GM18499 (cell line): ENCODE data around the gene CLEC4E.
"Not testable (repeated sequence)": the region's sequence is repeated elsewhere in the genome, so short reads cannot be mapped to it uniquely, and the experiment has no call there.

ENCODE experiments used
- ATAC-seq: cut with Tn5 transposase; IDR thresholded peaks from one replicate; pipeline ENCODE4 v1.9.1; 2021; ENCODE audit warnings: moderate number of reproducible peaks; ENCODE audit not compliant: insufficient read depth, unreplicated experiment

Gene CLEC4E, protein sequence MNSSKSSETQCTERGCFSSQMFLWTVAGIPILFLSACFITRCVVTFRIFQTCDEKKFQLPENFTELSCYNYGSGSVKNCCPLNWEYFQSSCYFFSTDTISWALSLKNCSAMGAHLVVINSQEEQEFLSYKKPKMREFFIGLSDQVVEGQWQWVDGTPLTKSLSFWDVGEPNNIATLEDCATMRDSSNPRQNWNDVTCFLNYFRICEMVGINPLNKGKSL

DNA sequence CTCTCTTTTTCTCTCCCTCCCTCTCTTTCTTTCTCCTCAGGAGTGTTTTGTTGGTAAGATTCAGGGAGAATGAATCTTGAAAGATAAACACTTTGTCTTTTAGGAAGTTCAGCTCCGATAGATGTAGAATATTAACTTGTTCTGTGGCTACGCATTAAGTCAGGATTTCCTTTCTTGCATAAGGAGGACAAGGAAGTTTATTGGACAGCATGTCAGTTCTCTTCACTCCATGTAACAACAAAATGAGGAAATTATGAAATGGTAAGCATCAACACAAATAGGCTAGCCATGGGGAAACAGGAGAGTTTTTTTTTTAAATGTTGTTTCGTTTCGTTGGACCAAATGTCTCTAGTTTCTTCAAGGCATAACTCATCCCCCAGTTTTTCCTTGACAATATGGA, at the start of gene CLEC4E:
Gene CLEC4E, minus strand, starts transcription at position 75 of the 400 bp plus-strand sequence. CDS start 108 bp downstream, outside the sequence.
- ATAC-seq: not testable (repeated sequence)

DNA sequence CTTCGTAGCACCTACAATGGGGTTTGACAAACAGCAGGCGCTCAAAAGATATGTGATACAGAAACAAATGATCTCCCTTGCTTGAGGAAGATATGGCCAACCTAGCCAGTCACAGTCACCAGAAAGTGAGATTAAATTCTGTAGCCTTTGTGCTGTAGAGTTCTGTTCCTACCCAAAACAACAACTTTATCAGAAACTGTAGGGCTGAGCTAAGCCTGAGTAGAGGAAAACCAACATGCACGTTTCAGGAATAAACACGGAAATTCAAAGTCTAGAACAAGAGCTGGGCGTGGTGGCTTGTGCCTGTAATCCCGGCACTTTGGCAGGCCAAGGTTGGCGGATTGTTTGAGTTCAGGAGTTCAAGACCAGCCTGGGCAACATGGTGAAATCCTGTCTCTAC, 49.0 kb upstream of the CLEC4E start:
- ATAC-seq: no peak

GRCh38 chr12:8584478-8584877, 43.8 kb upstream of the CLEC4E start:
- not testable (repeated sequence) for ATAC-seq

DNA sequence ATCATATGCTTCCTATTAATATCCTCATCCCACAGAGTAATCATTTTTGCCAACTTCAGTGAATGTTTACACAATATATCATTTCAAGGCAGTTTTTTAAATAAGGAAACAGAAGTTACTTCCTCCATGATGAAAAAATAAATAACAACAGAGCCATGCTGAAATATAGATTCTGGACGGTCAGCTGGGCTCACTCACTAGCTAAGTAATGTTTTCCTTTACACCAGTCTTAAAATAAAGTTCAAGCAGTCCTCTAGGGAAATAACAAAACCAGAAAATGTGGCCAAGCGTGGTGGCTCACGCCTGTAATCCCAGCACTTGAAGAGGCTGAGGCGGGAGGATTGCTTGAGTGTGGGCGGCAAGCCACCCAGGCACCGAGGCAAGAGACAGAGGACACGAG, 43.3 kb upstream of the CLEC4E start:
- ATAC-seq: no peak

DNA sequence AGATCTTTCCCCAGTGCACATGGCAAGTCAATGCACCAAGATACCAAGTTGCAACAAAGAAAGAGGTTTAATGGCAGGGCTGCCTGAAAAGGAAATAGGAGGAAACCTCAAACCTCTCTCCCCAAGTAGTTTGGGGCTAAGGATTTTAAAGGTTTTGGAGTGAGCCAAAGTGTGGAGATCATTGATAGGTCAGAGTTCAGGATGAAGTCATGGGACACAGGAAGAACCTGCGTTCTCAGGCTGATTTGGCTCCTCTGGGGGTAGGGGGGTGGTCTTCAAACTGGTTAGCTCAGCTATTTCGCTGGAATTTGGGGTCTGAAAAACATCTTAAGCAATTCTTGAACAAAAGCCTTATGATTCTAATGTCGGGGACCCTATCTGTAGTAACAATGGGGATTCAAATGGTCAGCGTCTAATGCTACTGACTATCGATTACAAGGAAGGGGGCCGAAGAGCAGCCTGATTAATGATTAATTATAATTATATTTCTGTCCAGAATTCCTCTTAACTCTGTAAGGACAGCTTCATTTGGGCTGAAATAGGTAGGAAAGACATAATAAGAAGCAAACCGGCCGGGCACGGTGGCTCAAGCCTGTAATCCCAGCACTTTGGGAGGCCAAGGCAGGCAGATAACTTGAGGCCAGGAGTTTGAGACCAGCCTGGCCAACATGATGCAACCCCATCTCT, 40.5 kb upstream of the CLEC4E start:
- ATAC-seq: no peak

- ATAC-seq: no peak
Observed at GRCh38 chr12:8577879-8578278, 37.2 kb upstream of the CLEC4E start.

DNA sequence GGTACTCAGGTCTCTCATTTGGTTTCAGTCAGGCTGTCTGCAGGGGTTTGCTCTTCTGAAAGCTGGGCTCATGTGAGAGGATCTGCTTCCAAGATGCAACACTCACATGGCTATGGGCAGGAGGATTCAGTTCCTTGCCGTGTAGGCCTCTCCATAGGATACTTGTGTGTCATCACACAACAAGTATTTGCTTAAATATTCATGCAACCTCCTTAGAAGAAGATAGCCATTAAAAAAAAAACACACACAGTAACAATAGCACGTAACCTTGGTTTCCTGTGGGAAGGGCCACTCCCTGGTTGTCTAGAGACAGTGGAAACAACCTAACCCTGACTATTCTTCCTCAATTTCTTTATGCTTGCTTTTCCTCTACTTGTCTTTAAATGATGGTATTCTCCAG, 31.8 kb upstream of the CLEC4E start:
- ATAC-seq: no peak

DNA sequence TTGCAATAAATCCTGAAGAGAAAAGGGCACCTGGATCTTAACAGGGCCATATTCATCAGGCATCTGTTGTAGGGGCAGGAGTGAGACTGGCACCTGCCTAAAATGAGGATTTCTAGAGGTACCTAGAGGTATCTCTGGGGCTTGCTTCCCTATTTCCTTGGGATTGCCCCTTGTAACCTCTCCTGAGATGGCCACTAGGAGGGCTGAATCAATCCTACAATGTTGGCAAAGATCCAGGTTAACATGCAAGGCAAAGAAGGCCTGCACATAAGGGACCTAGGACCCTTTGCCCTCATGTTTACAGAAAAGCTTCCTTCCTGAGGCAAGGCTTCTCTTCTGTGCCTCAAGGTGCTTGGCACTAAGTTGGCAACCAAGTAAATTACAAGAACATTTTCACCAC, 25.8 kb upstream of the CLEC4E start:
- ATAC-seq: no peak

DNA sequence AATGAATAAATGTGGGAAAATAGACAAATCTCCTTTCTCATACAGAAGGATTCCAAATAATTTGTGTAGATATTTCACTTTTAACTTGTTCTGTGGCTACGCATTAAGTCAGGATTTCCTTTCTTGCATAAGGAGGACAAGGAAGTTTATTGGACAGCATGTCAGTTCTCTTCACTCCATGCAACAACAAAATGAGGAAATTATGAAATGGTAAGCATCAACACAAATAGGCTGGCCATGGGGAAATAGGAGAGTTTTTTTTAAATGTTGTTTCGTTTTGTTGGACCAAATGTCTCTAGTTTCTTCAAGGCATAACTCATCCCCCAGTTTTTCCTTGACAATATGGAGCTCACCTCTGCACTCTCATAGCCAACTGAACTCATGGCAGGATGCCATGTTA, 25.3 kb upstream of the CLEC4E start:
- not testable (repeated sequence) for ATAC-seq

DNA sequence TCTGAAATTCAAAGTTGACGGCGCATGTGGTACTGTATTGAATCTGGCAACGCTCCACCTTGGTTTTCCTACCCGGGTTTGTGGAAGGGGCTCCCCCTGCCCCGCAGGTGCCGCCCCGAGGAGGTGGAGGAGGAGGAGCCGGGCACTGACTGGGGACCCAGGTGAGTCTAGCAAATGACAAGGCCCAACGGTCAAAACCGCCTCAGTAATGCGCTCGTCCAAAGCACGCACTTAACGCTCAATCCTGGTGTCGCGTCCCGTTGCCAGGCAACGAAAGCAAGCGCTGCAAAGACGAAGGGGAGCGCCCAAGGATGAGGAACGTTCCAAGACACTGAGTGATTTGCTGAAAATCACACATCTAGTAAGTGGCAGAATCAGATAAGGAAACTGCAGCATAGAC, 24.0 kb upstream of the CLEC4E start:
- no peak for ATAC-seq

- ATAC-seq: no peak
Observed at GRCh38 chr12:8563356-8563755, 22.7 kb upstream of the CLEC4E start.

DNA sequence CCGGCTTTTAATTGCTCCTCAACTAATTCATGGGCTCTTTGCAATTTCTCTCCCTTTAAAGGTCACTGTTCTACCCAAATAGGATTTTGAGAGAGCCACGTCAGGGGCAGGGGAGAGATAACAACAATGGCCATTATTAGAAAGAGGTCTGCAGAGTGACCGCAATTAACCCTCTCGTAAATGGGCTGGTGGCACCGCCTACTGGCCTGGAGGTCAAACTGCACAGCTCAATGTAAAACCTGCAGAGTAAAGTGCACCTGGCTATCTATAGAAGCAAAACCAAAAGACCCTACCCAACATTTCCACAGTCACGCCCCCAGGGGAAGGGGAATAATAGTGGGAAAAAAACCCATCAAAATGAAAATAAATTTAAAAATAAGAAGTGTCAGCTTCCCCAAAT, 21.6 kb upstream of the CLEC4E start:
- ATAC-seq: no peak

- no peak for ATAC-seq
Observed at GRCh38 chr12:8561011-8561410, 20.3 kb upstream of the CLEC4E start.

- no peak for ATAC-seq
Observed at GRCh38 chr12:8559676-8560075, 19.0 kb upstream of the CLEC4E start.

DNA sequence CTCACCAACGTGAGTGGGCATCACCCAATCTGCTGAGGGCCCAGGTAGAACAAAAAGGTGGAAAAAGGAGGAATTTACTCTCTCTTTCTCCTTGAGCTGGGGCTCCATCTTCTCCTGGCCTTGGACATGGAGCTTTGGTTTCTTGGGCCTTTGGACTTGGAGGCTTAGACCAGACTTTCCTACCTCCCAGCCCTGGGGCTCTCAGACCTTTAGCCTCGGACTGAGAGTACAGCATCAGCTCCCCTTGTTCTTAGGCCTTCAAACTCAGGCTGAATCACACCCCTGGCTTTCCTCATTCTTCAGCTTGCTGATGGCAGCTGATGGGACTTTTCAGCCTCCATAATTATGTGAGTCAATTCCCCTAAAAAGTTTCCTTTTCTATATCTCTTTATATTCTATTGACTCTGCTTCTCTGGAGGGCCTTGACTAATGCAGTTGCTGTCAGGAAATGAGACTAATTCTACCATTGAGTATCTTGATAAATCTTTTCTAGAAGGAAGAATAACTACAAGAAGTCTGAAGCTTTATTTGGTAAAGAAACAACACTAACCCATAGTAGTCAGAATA, 15.9 kb upstream of the CLEC4E start:
- no peak for ATAC-seq

DNA sequence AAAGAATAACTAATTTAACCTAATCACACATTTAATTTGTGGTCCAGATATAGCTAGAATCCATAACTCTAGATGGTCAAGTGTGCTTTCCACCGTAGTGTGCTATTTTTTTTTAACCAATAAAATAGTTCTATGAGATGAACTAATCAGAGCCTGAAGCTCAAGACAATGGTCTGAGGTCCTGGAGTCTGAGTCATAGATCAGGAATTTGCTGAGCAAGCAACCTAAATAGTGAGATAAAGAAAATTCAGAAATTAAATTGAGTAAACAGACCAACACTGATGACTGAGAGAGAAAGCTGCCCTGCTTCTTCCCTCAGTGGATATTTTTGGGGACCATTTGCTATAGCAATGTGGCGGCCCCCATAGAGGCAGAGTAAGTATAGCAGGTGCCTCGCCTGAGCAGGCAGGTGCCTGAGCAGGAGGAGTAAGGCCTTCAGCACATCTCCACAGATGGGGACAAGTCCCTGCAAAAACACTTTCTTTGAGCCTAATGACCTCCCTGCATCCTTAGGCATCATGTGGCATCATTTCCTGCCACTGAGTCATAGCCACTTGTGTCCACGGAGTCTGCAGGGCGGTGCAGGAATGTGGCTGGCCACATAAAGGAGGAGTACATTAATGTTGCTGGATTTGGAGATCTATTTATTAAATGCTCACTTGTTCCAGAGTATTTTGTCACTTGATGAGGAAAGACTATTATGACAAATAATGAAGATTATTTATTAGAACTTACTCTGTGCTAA, 13.9 kb upstream of the CLEC4E start:
- ATAC-seq: no peak

DNA sequence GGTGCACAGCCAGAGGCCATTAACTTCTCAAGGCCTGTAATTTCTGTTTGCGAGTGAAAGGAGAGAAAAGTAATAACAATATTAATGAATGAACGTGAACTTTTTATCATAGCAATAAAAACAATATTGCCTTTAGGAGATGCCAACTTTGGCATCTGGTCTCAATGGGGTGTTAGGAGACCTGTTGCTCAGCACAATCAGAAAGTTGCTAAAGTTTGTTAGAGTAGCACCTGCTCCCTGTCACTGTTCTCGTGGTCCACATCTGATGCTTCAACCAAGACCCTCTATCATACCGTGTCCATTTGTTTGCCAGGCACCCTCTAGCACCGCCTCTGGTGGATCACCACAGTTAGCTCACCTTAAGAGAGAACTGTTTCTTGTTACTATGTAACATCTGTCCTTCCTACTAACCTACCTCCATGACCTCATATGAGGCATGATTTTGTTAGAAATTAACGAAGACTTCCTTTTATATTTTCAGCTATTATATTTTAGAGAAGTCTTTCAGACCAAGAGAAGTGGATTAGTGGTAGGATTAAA, 12.5 kb upstream of the CLEC4E start:
- ATAC-seq: no peak

- ATAC-seq: no peak
Observed at GRCh38 chr12:8549381-8549780, 8.7 kb upstream of the CLEC4E start.

DNA sequence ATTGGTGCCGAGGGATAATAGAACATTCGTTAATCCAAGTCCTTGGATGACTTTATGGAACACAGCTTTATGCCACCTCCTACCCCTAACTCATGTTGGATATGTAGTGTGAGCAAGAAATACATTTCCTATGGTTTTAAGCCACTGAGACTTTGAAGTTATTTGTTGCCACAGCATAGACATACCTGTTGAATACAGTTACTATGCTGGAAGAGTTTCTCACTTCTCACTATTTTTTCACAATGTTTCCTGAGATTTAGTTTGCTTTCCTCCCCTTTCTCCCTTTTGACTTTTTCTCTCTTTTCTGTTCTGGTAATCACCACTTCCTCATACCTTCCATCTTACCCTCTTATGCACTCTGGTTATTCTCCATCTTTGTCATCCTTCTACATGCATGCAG, 7.5 kb upstream of the CLEC4E start:
- ATAC-seq: no peak

DNA sequence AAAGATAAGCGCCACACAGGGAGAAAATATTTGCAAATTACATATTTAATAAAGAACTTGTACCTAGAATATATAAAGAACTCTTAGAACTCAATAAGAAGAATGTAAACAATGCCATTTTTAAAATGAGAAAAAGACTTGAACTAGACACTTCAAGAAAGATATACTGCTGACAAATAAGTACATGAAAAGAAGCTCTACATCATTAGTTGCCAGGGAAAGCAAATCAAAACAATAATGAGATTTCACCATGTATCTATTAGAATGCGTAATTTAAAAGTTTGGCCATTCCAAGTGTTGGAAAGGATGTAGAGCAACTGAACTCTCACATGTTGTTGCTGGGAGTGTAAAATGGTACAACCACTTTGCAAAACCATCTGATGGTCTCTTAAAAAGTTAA, 6.9 kb upstream of the CLEC4E start:
- ATAC-seq: no peak

- no peak for ATAC-seq
Observed at GRCh38 chr12:8546591-8546990, 5.9 kb upstream of the CLEC4E start.
